CD4-positive, alpha-beta memory T cell (primary cell): Measurements from ENCODE around the gene TSNAX. TPM values are rescaled to one million over a fixed set of nuclear protein-coding genes. Genes with fewer than 3 reads are reported as not detected.

ENCODE experiments used
- CTCF ChIA-PET: fragments of 350-600 bp; sonication (Branson Sonifier 250); formaldehyde crosslinking; loops from one replicate; lab custom pipeline; 2021; ENCODE audit warnings: inconsistent platforms; ENCODE audit not compliant: partially characterized antibody; lab: Charles Lee
- POLR2A ChIA-PET: fragments of 350-600 bp; sonication (Branson Sonifier 250); formaldehyde crosslinking; loops from one replicate; lab custom pipeline; 2021; ENCODE audit not compliant: partially characterized antibody; lab: Charles Lee
- DNase-seq, 5 donors: peaks; one replicate each; pipeline versions ENCODE4 v3.0.0 to v3.0.0-alpha.2; 2020 to 2022; ENCODE audit warnings: mixed read lengths in 1 of 5
- H3K27ac ChIP-seq: one replicate; pipeline ENCODE4 v1.7.0; 2013; ENCODE audit warnings: low read depth, low read length
- H3K27me3 ChIP-seq: 2 replicates; pipeline ENCODE4 v1.7.0; 2013; ENCODE audit warnings: mild to moderate bottlenecking, low read length, moderate library complexity; ENCODE audit not compliant: insufficient read depth
- H3K36me3 ChIP-seq: 2 replicates; pipeline ENCODE4 v1.7.0; 2013; ENCODE audit warnings: mild to moderate bottlenecking, low read length, moderate library complexity; ENCODE audit not compliant: insufficient read depth
- H3K4me1 ChIP-seq: 2 replicates; pipeline ENCODE4 v1.7.0; 2013; ENCODE audit warnings: mild to moderate bottlenecking, low read length, moderate library complexity; ENCODE audit not compliant: insufficient read depth
- H3K4me3 ChIP-seq, 2 donors: one replicate each; pipeline ENCODE4 v1.7.0; 2013; ENCODE audit warnings: low read length in 2 of 2, mild to moderate bottlenecking in 1 of 2
- H3K9me3 ChIP-seq, 2 donors: one replicate each; pipeline ENCODE4 v1.7.0; 2013; ENCODE audit warnings: low read length in 2 of 2, control low read depth in 1 of 2; ENCODE audit not compliant: control insufficient read depth in 1 of 2
- H3K27ac Mint-ChIP-seq, 7 donors: one replicate each; pipeline ENCODE4 v1.8.0; 2020 to 2021; ENCODE audit warnings: mixed read lengths in 7 of 7, mild to moderate bottlenecking in 6 of 7, inconsistent platforms in 3 of 7, moderate library complexity in 3 of 7
- H3K27me3 Mint-ChIP-seq, 2 donors: one replicate each; pipeline ENCODE4 v1.8.0; 2020 to 2021; ENCODE audit warnings: mixed read lengths in 2 of 2
- H3K36me3 Mint-ChIP-seq, 2 donors: one replicate each; pipeline ENCODE4 v1.8.0; 2020 to 2021; ENCODE audit warnings: mixed read lengths in 2 of 2, inconsistent platforms in 1 of 2, mild to moderate bottlenecking in 1 of 2
- H3K4me1 Mint-ChIP-seq, 4 donors: one replicate each; pipeline ENCODE4 v1.8.0; 2020 to 2021; ENCODE audit warnings: mixed read lengths in 4 of 4, mild to moderate bottlenecking in 1 of 4
- H3K4me3 Mint-ChIP-seq, 8 donors: one replicate each; pipeline ENCODE4 v1.8.0; 2020 to 2021; ENCODE audit warnings: mixed read lengths in 8 of 8, mild to moderate bottlenecking in 7 of 8, moderate library complexity in 6 of 8, inconsistent platforms in 3 of 8
- H3K9me3 Mint-ChIP-seq, 8 donors: one replicate each; pipeline ENCODE4 v1.8.0; 2020 to 2021; ENCODE audit warnings: mixed read lengths in 8 of 8, mild to moderate bottlenecking in 5 of 8, inconsistent platforms in 3 of 8, moderate library complexity in 1 of 8
- intact Hi-C: fragments of 100-400 bp; cut with micrococcal nuclease; formaldehyde crosslinking; loops from one replicate; pipeline ENCODE4 v1.15.1; 2023
- polyA plus RNA-seq, 2 donors: library from polyadenylated mRNA; unstranded; fragments of 300-500 nt; fragmentation: Illumina TruSeq; gene quantifications; one replicate each; pipeline ENCODE4 v1.2.3, GENCODE V29; 2021
- total RNA-seq, 2 experiments: library from RNA; stranded (reverse); gene quantifications; one replicate each; pipeline ENCODE4 v1.2.3, GENCODE V29; 2021

The TSNAX gene
- total and polyA plus RNA-seq, 4 experiments from 2014 or later: 43.5 to 130 (median 67.5) TPM

DNA sequence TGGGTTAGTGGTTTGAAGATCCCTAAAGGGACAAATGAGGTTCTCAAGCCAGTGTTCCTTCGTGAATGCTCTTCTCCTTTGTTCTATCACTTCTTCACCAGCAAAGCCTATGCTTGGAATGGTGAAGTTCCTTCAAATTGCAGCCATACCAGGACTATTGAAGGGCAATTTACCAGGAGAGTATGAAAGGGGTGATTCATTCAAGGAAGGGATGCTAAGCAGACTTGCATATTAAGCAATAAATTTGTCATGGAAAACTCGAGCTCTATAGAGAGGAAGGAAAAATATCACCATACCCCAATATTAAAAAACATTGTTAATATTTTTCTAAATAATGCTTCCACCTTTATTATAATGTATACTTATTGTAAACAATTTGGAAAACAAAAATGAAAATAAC lies 9.3 kb upstream of the TSNAX start:
- Histone ChIP-seq H3K4me1 (no peaks in the 10 kb centered on the region), H3K9me3 (no peaks in the 10 kb centered on the region), H3K4me3 (no peak overlapping the region), H3K36me3 (no peaks in the 10 kb centered on the region), H3K27me3 (no peaks in the 10 kb centered on the region), H3K27ac (no peak overlapping the region)
- Mint-ChIP-seq H3K36me3 (no peaks in the 10 kb centered on the region), H3K4me1 (no peaks in the 10 kb centered on the region), H3K27me3 (peaks cover 9 to 16% of the 10 kb centered on the region in 2 donors), H3K9me3 (no peaks in the 10 kb centered on the region), H3K4me3 (no peak overlapping the region), H3K27ac (no peak overlapping the region)
- ChIA-PET CTCF (no interaction called here), POLR2A (no interaction called here)
- intact Hi-C loops: no loop called here
- DNase-seq: no peak

DNA sequence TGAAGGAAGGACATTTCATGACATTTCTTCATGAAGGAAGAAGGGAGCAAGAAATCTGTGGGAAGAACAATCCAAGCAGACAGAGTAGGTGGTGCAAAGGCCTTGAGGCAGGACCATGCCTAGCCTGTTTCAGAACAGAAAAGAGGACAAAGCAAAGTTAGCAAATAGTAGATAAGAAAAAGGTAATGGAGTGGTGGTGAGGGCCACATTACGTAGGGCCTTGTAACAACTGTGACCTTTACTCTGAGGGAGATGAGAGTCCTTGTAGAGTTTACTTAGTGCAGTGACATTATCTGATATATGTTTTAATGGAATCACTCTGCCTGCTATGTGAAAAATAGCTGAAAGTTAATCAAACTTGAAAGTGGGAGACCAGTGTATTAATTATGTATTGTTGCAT lies 6.4 kb upstream of the TSNAX start:
- Histone ChIP-seq H3K4me1 (no peaks in the 10 kb centered on the region), H3K27ac (no peak overlapping the region), H3K36me3 (no peaks in the 10 kb centered on the region), H3K4me3 (no peak overlapping the region), H3K27me3 (no peaks in the 10 kb centered on the region), H3K9me3 (no peaks in the 10 kb centered on the region)
- POLR2A ChIA-PET: no interaction called here
- H3K4me1 Mint-ChIP-seq: peaks cover 0 to 6% (median 0%) of the 10 kb centered on the region in 4 donors
- DNase-seq: no peak
- intact Hi-C loops: no loop called here
- H3K9me3 Mint-ChIP-seq: no peaks in the 10 kb centered on the region
- H3K27ac Mint-ChIP-seq: peak overlapping the region in 1 of 7 donors; percentile 0
- CTCF ChIA-PET: no interaction called here
- H3K27me3 Mint-ChIP-seq: peaks cover 1 to 3% of the 10 kb centered on the region in 2 donors
- no peak overlapping the region for H3K4me3 Mint-ChIP-seq
- no peaks in the 10 kb centered on the region for H3K36me3 Mint-ChIP-seq

DNA sequence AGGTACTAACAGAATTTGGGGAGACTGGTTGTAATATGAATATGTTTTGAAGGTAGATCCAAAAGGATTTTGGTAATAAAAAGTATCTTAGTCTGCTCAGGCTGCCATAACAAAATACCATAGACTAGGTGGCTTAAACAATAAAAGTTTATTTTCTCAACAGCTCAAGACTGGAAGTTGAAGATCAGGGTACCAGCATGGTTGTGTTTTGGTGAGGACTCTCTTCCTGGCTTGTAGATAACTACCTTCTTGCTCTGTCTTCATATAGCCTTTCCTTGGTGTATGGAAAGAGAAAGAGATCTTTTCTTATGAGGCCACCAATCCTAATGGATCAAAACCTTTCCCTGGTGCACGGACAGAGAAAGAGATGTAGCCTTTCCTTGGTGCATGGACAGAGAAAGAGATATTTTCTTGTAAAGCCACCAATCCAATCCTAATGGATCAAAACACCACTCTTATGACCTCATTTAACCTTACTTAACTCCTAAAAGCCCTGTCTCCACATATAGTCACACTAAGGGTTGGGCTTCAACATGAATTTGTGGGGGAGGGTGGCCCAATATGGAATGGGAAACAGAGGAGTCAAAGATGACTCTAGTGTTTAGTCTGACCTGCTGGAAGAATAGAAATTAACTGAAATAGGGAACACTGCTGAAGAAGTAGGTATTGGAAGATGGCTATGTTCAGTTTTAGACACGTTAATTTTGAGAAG lies 5.4 kb upstream of the TSNAX start:
- Mint-ChIP-seq H3K27ac (no peak overlapping the region), H3K36me3 (peaks cover 0 to 5% of the 10 kb centered on the region in 2 donors), H3K4me3 (no peak overlapping the region), H3K4me1 (peaks cover under 1 to 15% (median 7%) of the 10 kb centered on the region in 4 donors), H3K9me3 (no peaks in the 10 kb centered on the region), H3K27me3 (peaks cover 0 to 1% of the 10 kb centered on the region in 2 donors)
- intact Hi-C loops: no loop called here
- no peak for DNase-seq
- Histone ChIP-seq H3K9me3 (no peaks in the 10 kb centered on the region), H3K4me3 (no peak overlapping the region), H3K27ac (no peak overlapping the region), H3K27me3 (no peaks in the 10 kb centered on the region), H3K36me3 (no peaks in the 10 kb centered on the region), H3K4me1 (peaks cover 5% of the 10 kb centered on the region)
- ChIA-PET CTCF (no interaction called here), POLR2A (no interaction called here)

DNA sequence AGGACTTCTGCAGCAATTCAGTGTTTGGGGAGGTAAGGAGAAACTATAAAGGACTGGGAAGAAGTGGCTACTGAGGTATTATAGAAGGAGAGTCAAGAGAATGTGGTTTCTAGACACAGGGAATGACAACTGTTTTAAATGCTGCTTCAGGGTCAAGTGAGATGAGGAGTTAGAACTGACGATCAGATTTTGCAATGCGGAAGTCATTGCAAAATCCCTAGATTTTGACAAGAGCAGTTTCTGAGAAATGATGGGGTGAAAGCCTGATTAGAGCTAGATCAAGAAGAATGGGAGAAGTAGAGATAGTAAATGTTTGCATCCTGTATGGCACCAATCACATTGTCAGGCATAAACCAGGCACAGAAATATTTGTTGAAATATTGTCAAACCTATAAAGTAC lies 4.7 kb upstream of the TSNAX start:
- Mint-ChIP-seq H3K27me3 (no peaks in the 10 kb centered on the region), H3K4me1 (peaks cover 2 to 20% (median 11%) of the 10 kb centered on the region in 4 donors), H3K27ac (no peak overlapping the region), H3K4me3 (no peak overlapping the region), H3K36me3 (peaks cover 0 to 8% of the 10 kb centered on the region in 2 donors), H3K9me3 (no peaks in the 10 kb centered on the region)
- no peak for DNase-seq
- CTCF ChIA-PET: no interaction called here
- Histone ChIP-seq H3K27me3 (no peaks in the 10 kb centered on the region), H3K36me3 (no peaks in the 10 kb centered on the region), H3K27ac (no peak overlapping the region), H3K9me3 (no peaks in the 10 kb centered on the region), H3K4me3 (no peak overlapping the region), H3K4me1 (peaks cover 6% of the 10 kb centered on the region)
- POLR2A ChIA-PET: no interaction called here
- intact Hi-C loops: no loop called here

DNA sequence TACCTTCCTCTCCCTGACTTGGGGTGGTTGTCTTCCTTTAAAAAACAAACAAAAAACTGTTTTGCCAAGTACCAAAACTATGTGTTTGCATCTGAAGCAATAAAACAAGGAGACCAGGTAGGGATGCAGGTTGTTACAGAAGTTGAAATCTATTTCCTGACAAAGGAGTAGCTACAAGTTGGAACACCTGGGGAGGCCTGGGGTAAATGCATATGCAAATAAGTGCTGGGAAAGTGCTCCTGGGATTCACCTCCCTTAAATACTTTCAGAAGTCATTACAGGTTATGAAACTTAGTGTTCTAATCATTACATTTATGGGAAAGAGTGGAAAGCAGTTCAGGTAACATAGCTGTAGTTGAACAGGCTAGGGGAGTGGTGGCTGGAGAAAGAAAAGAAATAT lies 1.9 kb upstream of the TSNAX start:
- H3K27ac ChIP-seq: no peak overlapping the region
- intact Hi-C loops: loop anchor here (5.0 kb wide), 2 partner anchors 76 to 169 kb away; no protein-coding TSS in a partner anchor
- CTCF ChIA-PET: no interaction called here
- H3K4me3 Mint-ChIP-seq: peak overlapping the region in 4 of 8 donors; percentile 0 to 76 (median 36)
- peaks cover 18 to 44% (median 31%) of the 10 kb centered on the region in 4 donors for H3K4me1 Mint-ChIP-seq
- H3K27ac Mint-ChIP-seq: peak overlapping the region in 3 of 7 donors; percentile 9 to 99 (median 88)
- no peak for DNase-seq
- no peaks in the 10 kb centered on the region for H3K27me3 Mint-ChIP-seq
- no peaks in the 10 kb centered on the region for H3K9me3 Mint-ChIP-seq
- no peak overlapping the region for H3K4me3 ChIP-seq
- H3K27me3 ChIP-seq: no peaks in the 10 kb centered on the region
- H3K9me3 ChIP-seq: no peaks in the 10 kb centered on the region
- H3K36me3 Mint-ChIP-seq: peaks cover 11 to 21% of the 10 kb centered on the region in 2 donors
- H3K4me1 ChIP-seq: peaks cover 33% of the 10 kb centered on the region
- no peaks in the 10 kb centered on the region for H3K36me3 ChIP-seq
- POLR2A ChIA-PET: no interaction called here

DNA sequence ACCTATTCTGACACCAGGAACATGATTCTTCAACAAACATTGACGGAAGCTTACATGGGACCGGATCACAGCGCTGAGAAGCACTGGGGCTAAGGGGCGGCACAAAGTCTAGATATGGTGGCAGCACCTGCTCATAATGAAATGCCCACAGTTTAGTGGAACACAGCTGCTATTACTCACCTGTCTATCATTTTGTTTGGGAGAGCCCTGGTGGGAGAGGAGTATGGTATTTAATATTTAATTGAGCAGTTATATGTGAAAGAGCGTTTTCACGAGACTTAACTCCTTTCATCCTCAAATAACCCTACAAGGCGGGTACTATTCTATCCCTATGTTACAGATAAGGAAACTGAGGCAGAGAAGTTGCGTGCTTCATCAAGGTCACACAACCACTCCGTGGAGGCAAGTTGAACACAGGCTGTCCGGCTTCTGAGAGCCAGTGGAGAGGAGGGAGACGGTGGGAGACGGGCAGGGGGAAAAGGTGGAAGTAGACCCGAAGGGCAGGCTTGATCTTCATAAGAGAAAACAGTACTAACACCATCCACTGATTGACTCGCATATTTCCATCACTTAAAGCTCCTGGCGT lies 790 bp upstream of the TSNAX start:
- CTCF ChIA-PET: interaction anchor here (1.3 kb wide), 1 partner anchor 165 kb away, joined by 3 read pairs; no protein-coding TSS in a partner anchor
- intact Hi-C loops: loop anchor here (1.0 to 5.0 kb wide), 7 partner anchors 67 to 549 kb away; partner anchors contain the start of genes EGLN1, GNPAT, SPRTN and TTC13
- no peak for DNase-seq
- Mint-ChIP-seq H3K9me3 (no peaks in the 10 kb centered on the region), H3K4me3 (peak overlapping the region; percentile 96 to 98 (median 98)), H3K4me1 (peaks cover 19 to 52% (median 36%) of the 10 kb centered on the region in 4 donors), H3K36me3 (peaks cover 13 to 28% of the 10 kb centered on the region in 2 donors), H3K27ac (peak overlapping the region; percentile 99 to 100 (median 100)), H3K27me3 (no peaks in the 10 kb centered on the region)
- H3K27me3 ChIP-seq: no peaks in the 10 kb centered on the region
- peak overlapping the region; percentile 82 for H3K27ac ChIP-seq
- no peaks in the 10 kb centered on the region for H3K36me3 ChIP-seq
- peak overlapping the region; percentile 59 to 86 for H3K4me3 ChIP-seq
- peaks cover 45% of the 10 kb centered on the region for H3K4me1 ChIP-seq
- POLR2A ChIA-PET: interaction anchor here (0.5 to 3.2 kb wide), 6 partner anchors 8 to 286 kb away, joined by 3 to 26 read pairs (median 4); partner anchors contain the start of genes EGLN1, EXOC8 and SPRTN
- no peaks in the 10 kb centered on the region for H3K9me3 ChIP-seq

DNA sequence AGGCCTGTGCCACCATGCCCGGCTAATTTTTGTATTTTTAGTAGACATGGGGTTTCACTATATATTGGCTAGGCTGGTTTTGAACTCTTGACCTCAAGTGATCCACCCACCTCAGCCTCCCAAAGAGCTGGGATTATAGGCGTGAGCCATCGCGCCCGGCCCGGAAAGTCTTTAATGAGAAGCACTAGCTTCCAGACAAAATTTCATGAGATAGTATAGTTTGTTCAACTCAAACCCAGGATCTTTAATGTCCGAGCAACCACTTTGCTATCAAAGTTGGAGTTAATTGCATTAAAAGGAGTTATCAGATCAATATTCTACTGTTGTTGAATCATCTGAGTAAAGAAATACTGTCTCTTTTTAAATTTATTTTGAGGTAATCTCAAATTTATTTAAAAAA lies 4.8 kb downstream of the TSNAX start:
- no peaks in the 10 kb centered on the region for H3K27me3 Mint-ChIP-seq
- H3K36me3 Mint-ChIP-seq: peaks cover 38 to 62% of the 10 kb centered on the region in 2 donors
- Histone ChIP-seq H3K27ac (no peak overlapping the region), H3K4me3 (no peak overlapping the region), H3K9me3 (no peaks in the 10 kb centered on the region), H3K36me3 (peaks cover 15% of the 10 kb centered on the region), H3K27me3 (no peaks in the 10 kb centered on the region), H3K4me1 (peaks cover 72% of the 10 kb centered on the region)
- H3K27ac Mint-ChIP-seq: peak overlapping the region in 3 of 7 donors; percentile 6 to 70 (median 48)
- DNase-seq: no peak
- ChIA-PET CTCF (interaction anchor here (1.5 kb wide), 1 partner anchor 176 kb away, joined by 5 read pairs; no protein-coding TSS in a partner anchor), POLR2A (no interaction called here)
- intact Hi-C loops: no loop called here
- no peaks in the 10 kb centered on the region for H3K9me3 Mint-ChIP-seq
- H3K4me1 Mint-ChIP-seq: peaks cover 32 to 65% (median 45%) of the 10 kb centered on the region in 4 donors
- peak overlapping the region in 2 of 8 donors; percentile 4 to 41 for H3K4me3 Mint-ChIP-seq
